A549 (cell line): ENCODE measurements around the gene TRIM25. TPM values are rescaled to one million over a fixed set of nuclear protein-coding genes. Genes with fewer than 3 reads are reported as not detected.

Experiments
- ATAC-seq, 2 experiments: fragments of 200-7000 bp in 1 of 2; fragments of >200 bp in 1 of 2; cut with Nextera tagmentation in 1 of 2; cut with Tn5 transposase in 1 of 2; 3 replicates each; pipeline versions ENCODE4 v1.8.0 to v1.9.1; 2018 to 2020; ENCODE audit warnings: mild to moderate bottlenecking in 1 of 2, moderate library complexity in 1 of 2
- CTCF ChIA-PET: fragments of 300-600 bp; sonication (Branson Sonifier 250); formaldehyde crosslinking; extraction: SDS; loops from one replicate; lab custom pipeline; 2021; ENCODE audit warnings: antibody characterized with exemption, inconsistent platforms; lab: Yijun Ruan, JAX
- POLR2A ChIA-PET: fragments of 350-600 bp; formaldehyde crosslinking; extraction: SDS; loops from one replicate; lab custom pipeline; 2021; ENCODE audit warnings: antibody characterized with exemption, inconsistent platforms; lab: Yijun Ruan, JAX
- DNase-seq, 2 experiments: peaks; one replicate each; pipeline versions ENCODE4 v3.0.0 to v3.0.0-alpha.2; 2011 to 2016; ENCODE audit warnings: low read depth in 1 of 2, low spot score in 1 of 2
- FAIRE-seq: peaks from 2 replicates; lab custom pipeline; 2011; peaks lifted over from hg19 to GRCh38; lab: Jason Lieb, UNC
- H3K27ac ChIP-seq, 2 experiments: fragments of >200 bp; sonication (Bioruptor Twin); formaldehyde crosslinking; 3 replicates each; pipeline ENCODE4 v1.5.1; 2016 to 2017
- H3K4me1 ChIP-seq: fragments of >200 bp; sonication (Bioruptor Twin); formaldehyde crosslinking; 3 replicates; pipeline ENCODE4 v1.6.1; 2016
- H3K4me2 ChIP-seq: fragments of >200 bp; sonication (Bioruptor Twin); formaldehyde crosslinking; 3 replicates; pipeline ENCODE4 v1.6.1; 2016
- H3K4me3 ChIP-seq: fragments of >200 bp; sonication (Bioruptor Twin); formaldehyde crosslinking; 3 replicates; pipeline ENCODE4 v1.5.1; 2016
- H3K9me3 ChIP-seq: fragments of >200 bp; sonication (Bioruptor Twin); formaldehyde crosslinking; 3 replicates; pipeline ENCODE4 v1.6.1; 2016
- CHD4 ChIP-seq: fragments of 200-600 bp; sonication (generic); IDR thresholded peaks from 2 replicates; pipeline ENCODE4 v1.6.1; 2016; ENCODE audit warnings: antibody characterized with exemption, mild to moderate bottlenecking, borderline replicate concordance
- EHF ChIP-seq: fragments of 250-450 bp; sonication (Bioruptor Pico); IDR thresholded peaks from 2 replicates; pipeline ENCODE4 v1.5.0; 2020; ENCODE audit warnings: mild to moderate bottlenecking
- EHMT2 ChIP-seq: fragments of 200-600 bp; sonication (generic); IDR thresholded peaks from 2 replicates; pipeline ENCODE4 v1.6.1; 2016; ENCODE audit warnings: antibody characterized with exemption, low read depth, mild to moderate bottlenecking, moderate library complexity
- FOXS1 ChIP-seq: fragments of 250-450 bp; sonication (Bioruptor Pico); IDR thresholded peaks from 2 replicates; pipeline ENCODE4 v1.5.0; 2020; ENCODE audit warnings: mild to moderate bottlenecking, moderate library complexity
- HOXA7 ChIP-seq: fragments of 250-450 bp; sonication (Bioruptor Pico); IDR thresholded peaks from 2 replicates; pipeline ENCODE4 v1.5.0; 2020; ENCODE audit warnings: mild to moderate bottlenecking, moderate library complexity
- JUN ChIP-seq, 2 experiments: fragments of >200 bp; sonication (Bioruptor Twin); formaldehyde crosslinking; IDR thresholded peaks; 2 replicates in 1 of 2; 3 replicates in 1 of 2; pipeline ENCODE4 v1.6.1; 2016 to 2017
- KDM1A ChIP-seq: fragments of 200-600 bp; sonication (generic); IDR thresholded peaks from 2 replicates; pipeline ENCODE4 v1.6.1; 2016; ENCODE audit warnings: low read depth, mild to moderate bottlenecking
- MAZ ChIP-seq: fragments of 150-350 bp; IDR thresholded peaks from 2 replicates; pipeline ENCODE4 v1.6.1; 2014; ENCODE audit warnings: antibody characterized with exemption, low read depth, low read length, borderline replicate concordance
- MYC ChIP-seq: IDR thresholded peaks from 2 replicates; pipeline ENCODE4 v1.6.1; 2012; ENCODE audit warnings: mild to moderate bottlenecking, inconsistent platforms, low read length, improper control_type of control experiment, borderline replicate concordance
- NR3C1 ChIP-seq: fragments of >200 bp; sonication (Bioruptor Twin); formaldehyde crosslinking; IDR thresholded peaks from 3 replicates; pipeline ENCODE4 v1.6.1; 2017
- PHF8 ChIP-seq: fragments of 200-600 bp; sonication (generic); IDR thresholded peaks from 2 replicates; pipeline ENCODE4 v1.6.1; 2016; ENCODE audit warnings: low read depth, mild to moderate bottlenecking, antibody characterized with exemption, moderate library complexity, borderline replicate concordance
- POLR2A ChIP-seq: IDR thresholded peaks from 2 replicates; pipeline ENCODE4 v1.6.1; 2012; ENCODE audit warnings: mild to moderate bottlenecking, low read length
- RAD21 ChIP-seq, 2 experiments: fragments of >200 bp in 1 of 2; sonication (Bioruptor Twin) in 1 of 2; formaldehyde crosslinking in 1 of 2; IDR thresholded peaks in 1 of 2; conservative IDR thresholded peaks in 1 of 2; 2 replicates in 1 of 2; 3 replicates in 1 of 2; pipeline ENCODE4 v1.6.1; 2012 to 2018; ENCODE audit warnings: inconsistent platforms in 1 of 2
- SMC3 ChIP-seq: fragments of >200 bp; sonication (Bioruptor Twin); formaldehyde crosslinking; IDR thresholded peaks from 3 replicates; pipeline ENCODE4 v1.6.1; 2018; ENCODE audit warnings: inconsistent platforms
- SREBF2 ChIP-seq: fragments of 450-650 bp; IDR thresholded peaks from 2 replicates; pipeline ENCODE4 v1.6.1; 2014; ENCODE audit warnings: mild to moderate bottlenecking, moderate library complexity
- TFCP2L1 ChIP-seq: fragments of 250-450 bp; sonication (Bioruptor Pico); IDR thresholded peaks from 2 replicates; pipeline ENCODE4 v1.5.0; 2021; ENCODE audit warnings: mild to moderate bottlenecking
- ZC3H11A ChIP-seq: fragments of 450-650 bp; IDR thresholded peaks from 2 replicates; pipeline ENCODE4 v1.6.1; 2014; ENCODE audit warnings: antibody characterized with exemption, mild to moderate bottlenecking
- ZFP36 ChIP-seq: fragments of 450-650 bp; IDR thresholded peaks from 2 replicates; pipeline ENCODE4 v1.6.1; 2014; ENCODE audit warnings: borderline replicate concordance; ENCODE audit not compliant: partially characterized antibody
- WGBS: methylation state at CpG from one replicate; pipeline ENCODE4 v1.1.6; 2017; ENCODE audit errors: missing lambda C conversion rate; 5-methylcytosine and 5-hydroxymethylcytosine counted together
- polyA plus RNA-seq, 4 experiments: library from polyadenylated mRNA; depleted of rRNA in 3 of 4; stranded (reverse); fragments of >200 nt; fragmentation: RNase III in 1 of 4; extraction: RNeasy Plus Mini Kit Qiagen cat#74134 plus additional on column Dnase treatment in 1 of 4; gene quantifications; 2 replicates in 3 of 4; 3 replicates in 1 of 4; pipeline ENCODE4 v1.2.3, GENCODE V29; 2011 to 2017
- TF ChIP-seq, protein P1 (sequence below): fragments of >200 bp; sonication (Bioruptor Twin); formaldehyde crosslinking; IDR thresholded peaks from 3 replicates; pipeline ENCODE4 v1.6.1; 2016
- TF ChIP-seq, protein P2 (sequence below): fragments of 250-450 bp; sonication (Bioruptor Pico); IDR thresholded peaks from 2 replicates; pipeline ENCODE4 v1.5.0; 2020; ENCODE audit warnings: low read depth, mild to moderate bottlenecking, moderate library complexity
- TF ChIP-seq, protein P3 (sequence below): IDR thresholded peaks from 2 replicates; pipeline ENCODE4 v1.6.1; 2012
- TF ChIP-seq, protein P4 (sequence below): IDR thresholded peaks from 2 replicates; pipeline ENCODE4 v1.6.1; 2012; ENCODE audit warnings: low read depth, borderline replicate concordance
- TF ChIP-seq, protein P5 (sequence below): fragments of >200 bp; sonication (Bioruptor Twin); formaldehyde crosslinking; IDR thresholded peaks from 3 replicates; pipeline ENCODE4 v1.5.1; 2016

Gene TRIM25
- polyA plus RNA-seq, 2 of the 4 experiments (the other 2 are of a cell fraction), result 38.3 to 65.4 TPM

DNA sequence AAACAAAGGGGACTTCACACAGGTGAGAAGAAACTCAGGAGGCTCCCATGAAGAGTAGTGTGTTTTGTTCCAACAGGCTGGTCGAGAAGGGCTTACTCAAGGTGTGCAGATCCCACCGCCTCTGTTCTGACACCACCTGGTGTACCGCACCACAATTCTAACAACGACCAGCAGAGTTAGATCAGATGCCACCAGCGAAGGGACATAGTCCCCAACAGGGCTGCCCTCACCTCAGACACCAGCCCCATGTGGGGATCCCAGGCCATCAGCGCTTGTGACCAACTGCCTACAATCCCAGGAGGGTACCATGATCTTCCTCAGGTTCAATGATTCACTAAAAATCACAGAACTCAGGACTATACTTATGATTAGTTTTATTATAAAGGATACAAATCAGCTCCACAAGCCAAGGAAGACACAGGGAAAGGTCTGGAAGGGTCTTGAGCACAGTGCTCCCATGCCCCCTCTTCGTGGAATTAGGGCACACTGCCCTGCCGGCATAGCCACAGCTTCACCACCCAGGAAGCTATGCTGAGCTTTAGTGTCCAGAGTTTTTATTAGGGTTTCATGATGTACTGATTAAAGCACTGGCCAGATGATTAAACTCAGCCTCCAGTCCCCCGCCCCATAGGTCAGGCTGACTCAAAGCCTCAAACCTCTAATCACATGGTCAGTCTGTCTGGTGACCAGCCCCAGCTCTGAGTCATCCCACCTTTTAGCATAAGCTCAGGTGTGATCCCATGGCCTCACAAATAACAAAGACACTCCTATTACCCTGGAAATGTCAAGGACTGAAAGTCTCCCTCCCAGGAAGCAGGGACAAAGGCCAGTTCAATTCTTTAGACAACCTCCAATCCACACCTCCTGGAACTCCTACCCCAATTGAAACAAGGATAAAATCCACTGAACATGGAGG is 26.0 kb downstream of the TRIM25 start (continued):
- TF ChIP-seq, protein P1, sequence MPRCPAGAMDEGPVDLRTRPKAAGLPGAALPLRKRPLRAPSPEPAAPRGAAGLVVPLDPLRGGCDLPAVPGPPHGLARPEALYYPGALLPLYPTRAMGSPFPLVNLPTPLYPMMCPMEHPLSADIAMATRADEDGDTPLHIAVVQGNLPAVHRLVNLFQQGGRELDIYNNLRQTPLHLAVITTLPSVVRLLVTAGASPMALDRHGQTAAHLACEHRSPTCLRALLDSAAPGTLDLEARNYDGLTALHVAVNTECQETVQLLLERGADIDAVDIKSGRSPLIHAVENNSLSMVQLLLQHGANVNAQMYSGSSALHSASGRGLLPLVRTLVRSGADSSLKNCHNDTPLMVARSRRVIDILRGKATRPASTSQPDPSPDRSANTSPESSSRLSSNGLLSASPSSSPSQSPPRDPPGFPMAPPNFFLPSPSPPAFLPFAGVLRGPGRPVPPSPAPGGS, result no peak
- TF ChIP-seq FOXS1 (CRISPR knock-in tag), result no peak
- no peak for TF ChIP-seq CHD4

DNA sequence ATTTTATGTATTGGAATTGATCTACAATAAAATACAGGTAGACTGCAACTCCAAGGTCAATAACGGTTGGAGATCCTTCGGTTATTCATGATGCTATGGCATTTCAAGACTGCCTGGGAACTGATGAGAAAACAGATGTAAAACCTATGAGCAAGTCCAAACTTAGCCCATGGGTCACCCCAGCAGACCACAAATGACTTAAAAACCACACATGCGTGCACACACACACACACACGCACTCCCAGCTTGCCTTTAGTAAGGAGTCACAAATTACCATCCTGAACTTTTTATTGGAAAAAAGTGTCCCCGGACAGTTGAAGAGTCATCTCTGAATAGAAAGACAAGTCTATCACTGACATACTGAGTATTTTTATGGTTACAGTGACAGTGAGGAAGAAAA is 26.7 kb downstream of the TRIM25 start:
- CTCF ChIA-PET, result interaction anchor here (0.9 to 4.8 kb wide), 4 partner anchors 18 to 107 kb away, joined by 3 to 23 read pairs (median 3); partner anchors contain the start of gene COIL
- no peak for TF ChIP-seq SREBF2
- no peak for TF ChIP-seq RAD21 (conservative IDR thresholded peaks at IDR 0.05 in 1 of 2, IDR thresholded peaks at IDR 0.05 in 1 of 2)
- no peak for TF ChIP-seq POLR2A
- TF ChIP-seq, protein P2, sequence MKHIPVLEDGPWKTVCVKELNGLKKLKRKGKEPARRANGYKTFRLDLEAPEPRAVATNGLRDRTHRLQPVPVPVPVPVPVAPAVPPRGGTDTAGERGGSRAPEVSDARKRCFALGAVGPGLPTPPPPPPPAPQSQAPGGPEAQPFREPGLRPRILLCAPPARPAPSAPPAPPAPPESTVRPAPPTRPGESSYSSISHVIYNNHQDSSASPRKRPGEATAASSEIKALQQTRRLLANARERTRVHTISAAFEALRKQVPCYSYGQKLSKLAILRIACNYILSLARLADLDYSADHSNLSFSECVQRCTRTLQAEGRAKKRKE, result no peak
- TF ChIP-seq EHF, result no peak
- no peak for TF ChIP-seq NR3C1
- TF ChIP-seq PHF8, result no peak
- TF ChIP-seq MYC, result no peak
- no peak for TF ChIP-seq JUN (IDR thresholded peaks at IDR 0.05)
- TF ChIP-seq, protein P3, sequence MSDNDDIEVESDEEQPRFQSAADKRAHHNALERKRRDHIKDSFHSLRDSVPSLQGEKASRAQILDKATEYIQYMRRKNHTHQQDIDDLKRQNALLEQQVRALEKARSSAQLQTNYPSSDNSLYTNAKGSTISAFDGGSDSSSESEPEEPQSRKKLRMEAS, result no peak
- TF ChIP-seq, protein P4, sequence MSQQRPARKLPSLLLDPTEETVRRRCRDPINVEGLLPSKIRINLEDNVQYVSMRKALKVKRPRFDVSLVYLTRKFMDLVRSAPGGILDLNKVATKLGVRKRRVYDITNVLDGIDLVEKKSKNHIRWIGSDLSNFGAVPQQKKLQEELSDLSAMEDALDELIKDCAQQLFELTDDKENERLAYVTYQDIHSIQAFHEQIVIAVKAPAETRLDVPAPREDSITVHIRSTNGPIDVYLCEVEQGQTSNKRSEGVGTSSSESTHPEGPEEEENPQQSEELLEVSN, result no peak
- TF ChIP-seq HOXA7 (CRISPR knock-in tag), result no peak
- TF ChIP-seq MAZ, result no peak
- TF ChIP-seq, protein P5, sequence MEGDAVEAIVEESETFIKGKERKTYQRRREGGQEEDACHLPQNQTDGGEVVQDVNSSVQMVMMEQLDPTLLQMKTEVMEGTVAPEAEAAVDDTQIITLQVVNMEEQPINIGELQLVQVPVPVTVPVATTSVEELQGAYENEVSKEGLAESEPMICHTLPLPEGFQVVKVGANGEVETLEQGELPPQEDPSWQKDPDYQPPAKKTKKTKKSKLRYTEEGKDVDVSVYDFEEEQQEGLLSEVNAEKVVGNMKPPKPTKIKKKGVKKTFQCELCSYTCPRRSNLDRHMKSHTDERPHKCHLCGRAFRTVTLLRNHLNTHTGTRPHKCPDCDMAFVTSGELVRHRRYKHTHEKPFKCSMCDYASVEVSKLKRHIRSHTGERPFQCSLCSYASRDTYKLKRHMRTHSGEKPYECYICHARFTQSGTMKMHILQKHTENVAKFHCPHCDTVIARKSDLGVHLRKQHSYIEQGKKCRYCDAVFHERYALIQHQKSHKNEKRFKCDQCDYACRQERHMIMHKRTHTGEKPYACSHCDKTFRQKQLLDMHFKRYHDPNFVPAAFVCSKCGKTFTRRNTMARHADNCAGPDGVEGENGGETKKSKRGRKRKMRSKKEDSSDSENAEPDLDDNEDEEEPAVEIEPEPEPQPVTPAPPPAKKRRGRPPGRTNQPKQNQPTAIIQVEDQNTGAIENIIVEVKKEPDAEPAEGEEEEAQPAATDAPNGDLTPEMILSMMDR, result no peak
- no peak for TF ChIP-seq KDM1A
- TF ChIP-seq EHMT2, result no peak
- no peak for TF ChIP-seq SMC3
- TF ChIP-seq TFCP2L1, result no peak
- TF ChIP-seq ZC3H11A, result no peak
- no peak for TF ChIP-seq ZFP36
- POLR2A ChIA-PET, result no interaction called here
- ATAC-seq (no peak), DNase-seq (no peak), FAIRE-seq (no peak)
- Histone ChIP-seq H3K27ac (no peak overlapping the region), H3K4me1 (no peaks in the 10 kb centered on the region), H3K4me2 (no peak overlapping the region), H3K9me3 (peaks cover 16% of the 10 kb centered on the region), H3K4me3 (no peak overlapping the region)
- WGBS, result 96% methylated on average over 5 of the region's 5 CpGs
